D721Med (cell line): ENCODE data around the gene ELFN2.

Experiments
- DNase-seq: peaks from one replicate; pipeline ENCODE4 v3.0.0; 2011; ENCODE audit warnings: low spot score; ENCODE audit not compliant: insufficient read length
- FAIRE-seq: peaks from 2 replicates; lab custom pipeline; 2011; peaks lifted over from hg19 to GRCh38; lab: Jason Lieb, UNC
- CTCF ChIP-seq: IDR thresholded peaks from 2 replicates; pipeline ENCODE4 v1.5.1; 2012; ENCODE audit warnings: mild to moderate bottlenecking, control low read depth; ENCODE audit not compliant: insufficient read depth; ENCODE audit errors: missing control alignments

ELFN2 gene

GRCh38 chr22:37362621-37363020 lies 64.7 kb downstream of the ELFN2 start:
- DNase-seq: no peak
- no peak for TF ChIP-seq CTCF
- FAIRE-seq: no peak

GRCh38 chr22:37358917-37359316 lies 68.4 kb downstream of the ELFN2 start:
- TF ChIP-seq CTCF: no peak
- DNase-seq (no peak), FAIRE-seq (no peak)

GRCh38 chr22:37358386-37358785 lies 68.9 kb downstream of the ELFN2 start:
- DNase-seq (no peak), FAIRE-seq (no peak)
- TF ChIP-seq CTCF: no peak

GRCh38 chr22:37357446-37358075 lies 69.7 kb downstream of the ELFN2 start:
- no peak for FAIRE-seq
- no peak for DNase-seq
- no peak for TF ChIP-seq CTCF

- TF ChIP-seq CTCF: no peak
- FAIRE-seq (no peak), DNase-seq (no peak)
These were observed 70.4 kb downstream of the ELFN2 start for GRCh38 chr22:37356922-37357321.

GRCh38 chr22:37355174-37355573 lies 72.1 kb downstream of the ELFN2 start:
- no peak for FAIRE-seq
- no peak for TF ChIP-seq CTCF
- DNase-seq: no peak

GRCh38 chr22:37354670-37355069 lies 72.6 kb downstream of the ELFN2 start:
- FAIRE-seq (no peak), DNase-seq (no peak)
- no peak for TF ChIP-seq CTCF
